DND-41 (cell line): Measurements from ENCODE around the gene TRIB2.

ENCODE experiments used
- EZH2 ChIP-seq: IDR thresholded peaks from 3 replicates; pipeline ENCODE4 v1.6.1; 2012; ENCODE audit warnings: borderline replicate concordance, low read depth, mild to moderate bottlenecking, moderate library complexity, low read length, inconsistent platforms; ENCODE audit not compliant: severe bottlenecking
- TF ChIP-seq, protein P1 (sequence below): IDR thresholded peaks from 2 replicates; pipeline ENCODE4 v1.5.1; 2012; ENCODE audit warnings: borderline replicate concordance, low read length, moderate library complexity, mild to moderate bottlenecking; ENCODE audit not compliant: poor library complexity, severe bottlenecking; ENCODE audit errors: extremely low read depth

DNA sequence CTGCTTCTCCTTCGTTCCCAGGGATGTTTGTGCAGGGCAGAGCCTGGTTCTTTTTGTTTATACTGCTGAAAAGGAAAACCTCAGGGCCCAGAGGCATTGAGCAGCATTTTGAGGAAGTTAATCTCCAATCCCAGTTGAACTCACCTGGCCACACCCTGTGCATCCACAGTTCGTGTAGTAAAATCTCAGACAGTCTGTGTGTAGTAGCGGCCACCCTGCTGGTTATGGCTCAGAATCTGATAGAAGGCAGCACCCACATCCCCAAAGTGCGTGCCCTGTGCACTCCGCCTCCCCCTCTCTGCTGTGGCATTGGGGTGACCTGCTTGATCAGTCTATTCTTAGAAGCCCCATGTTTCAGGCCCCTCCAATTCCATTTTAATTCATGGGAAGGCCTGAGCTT is 10.9 kb downstream of the TRIB2 start:
- TF ChIP-seq, protein P1, sequence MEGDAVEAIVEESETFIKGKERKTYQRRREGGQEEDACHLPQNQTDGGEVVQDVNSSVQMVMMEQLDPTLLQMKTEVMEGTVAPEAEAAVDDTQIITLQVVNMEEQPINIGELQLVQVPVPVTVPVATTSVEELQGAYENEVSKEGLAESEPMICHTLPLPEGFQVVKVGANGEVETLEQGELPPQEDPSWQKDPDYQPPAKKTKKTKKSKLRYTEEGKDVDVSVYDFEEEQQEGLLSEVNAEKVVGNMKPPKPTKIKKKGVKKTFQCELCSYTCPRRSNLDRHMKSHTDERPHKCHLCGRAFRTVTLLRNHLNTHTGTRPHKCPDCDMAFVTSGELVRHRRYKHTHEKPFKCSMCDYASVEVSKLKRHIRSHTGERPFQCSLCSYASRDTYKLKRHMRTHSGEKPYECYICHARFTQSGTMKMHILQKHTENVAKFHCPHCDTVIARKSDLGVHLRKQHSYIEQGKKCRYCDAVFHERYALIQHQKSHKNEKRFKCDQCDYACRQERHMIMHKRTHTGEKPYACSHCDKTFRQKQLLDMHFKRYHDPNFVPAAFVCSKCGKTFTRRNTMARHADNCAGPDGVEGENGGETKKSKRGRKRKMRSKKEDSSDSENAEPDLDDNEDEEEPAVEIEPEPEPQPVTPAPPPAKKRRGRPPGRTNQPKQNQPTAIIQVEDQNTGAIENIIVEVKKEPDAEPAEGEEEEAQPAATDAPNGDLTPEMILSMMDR, result no peak
- TF ChIP-seq EZH2, result no peak
